GM21526 (cell line): ENCODE measurements around the gene CSRNP3.
"Not testable (repeated sequence)": the region's sequence is repeated elsewhere in the genome, so short reads cannot be mapped to it uniquely, and the experiment has no call there.

Experiments
- ATAC-seq: cut with Tn5 transposase; IDR thresholded peaks from one replicate; pipeline ENCODE4 v1.9.1; 2021; ENCODE audit warnings: moderate library complexity; ENCODE audit not compliant: unreplicated experiment, low FRiP score

Gene CSRNP3

GRCh38 chr2:165582863-165583506 is 113.5 kb downstream of the CSRNP3 start:
- no peak for ATAC-seq

- ATAC-seq: no peak
Measured at GRCh38 chr2:165584126-165584654, 114.7 kb downstream of the CSRNP3 start.

GRCh38 chr2:165586019-165586418 is 116.5 kb downstream of the CSRNP3 start:
- no peak for ATAC-seq

GRCh38 chr2:165587335-165587938 is 117.9 kb downstream of the CSRNP3 start:
- ATAC-seq: peak; percentile 92

GRCh38 chr2:165590999-165591398 is 121.5 kb downstream of the CSRNP3 start:
- ATAC-seq: not testable (repeated sequence)

- no peak for ATAC-seq
Measured at GRCh38 chr2:165593081-165593480, 123.6 kb downstream of the CSRNP3 start.

- ATAC-seq: peak; percentile 44
Measured at GRCh38 chr2:165594231-165594934, 124.9 kb downstream of the CSRNP3 start.

GRCh38 chr2:165594935-165595255 is 125.4 kb downstream of the CSRNP3 start:
- peak; percentile 87 for ATAC-seq

GRCh38 chr2:165596788-165597187 is 127.3 kb downstream of the CSRNP3 start:
- ATAC-seq: no peak

- no peak for ATAC-seq
Measured at GRCh38 chr2:165601065-165601830, 131.8 kb downstream of the CSRNP3 start.

- ATAC-seq: no peak
Measured at GRCh38 chr2:165601928-165602521, 132.5 kb downstream of the CSRNP3 start.

- ATAC-seq: no peak
Measured at GRCh38 chr2:165609672-165610071, 140.2 kb downstream of the CSRNP3 start.

GRCh38 chr2:165610591-165611029 is 141.1 kb downstream of the CSRNP3 start:
- no peak for ATAC-seq

- no peak for ATAC-seq
Measured at GRCh38 chr2:165617741-165618481, 148.4 kb downstream of the CSRNP3 start.

GRCh38 chr2:165618806-165619205 is 149.3 kb downstream of the CSRNP3 start:
- ATAC-seq: no peak

GRCh38 chr2:165621086-165621560 is 151.6 kb downstream of the CSRNP3 start:
- ATAC-seq: no peak

- no peak for ATAC-seq
Measured at GRCh38 chr2:165623161-165623560, 153.7 kb downstream of the CSRNP3 start.

- no peak for ATAC-seq
Measured at GRCh38 chr2:165623783-165624469, 154.4 kb downstream of the CSRNP3 start.

- no peak for ATAC-seq
Measured at GRCh38 chr2:165624470-165624800, 154.9 kb downstream of the CSRNP3 start.
